Adipocyte (in vitro differentiated cells): ENCODE data around the gene YIF1B.
"Not testable (repeated sequence)": the region's sequence is repeated elsewhere in the genome, so short reads cannot be mapped to it uniquely, and the experiment has no call there.

Experiments used
- DNase-seq: peaks from one replicate; pipeline ENCODE4 v3.0.0-alpha.2; 2015; ENCODE audit warnings: low read depth
- H3K27me3 ChIP-seq: replicated peaks from 2 replicates; pipeline ENCODE4 v1.7.0; 2013; ENCODE audit warnings: mild to moderate bottlenecking, low read length, moderate library complexity; ENCODE audit not compliant: control insufficient read depth, insufficient read depth
- H3K36me3 ChIP-seq: 2 replicates; pipeline ENCODE4 v1.7.0; 2013; ENCODE audit warnings: low read length, mild to moderate bottlenecking, moderate library complexity; ENCODE audit not compliant: control insufficient read depth, insufficient read depth, severe bottlenecking
- H3K4me1 ChIP-seq: 2 replicates; pipeline ENCODE4 v1.7.0; 2013; ENCODE audit warnings: mild to moderate bottlenecking, low read length, moderate library complexity; ENCODE audit not compliant: control insufficient read depth, insufficient read depth
- H3K4me3 ChIP-seq: 2 replicates; pipeline ENCODE4 v1.7.0; 2013; ENCODE audit warnings: mild to moderate bottlenecking, low read length, moderate library complexity
- H3K9ac ChIP-seq: 2 replicates; pipeline ENCODE4 v1.7.0; 2013; ENCODE audit warnings: mild to moderate bottlenecking, low read length, moderate library complexity
- H3K9me3 ChIP-seq: 2 replicates; pipeline ENCODE4 v1.7.0; 2013; ENCODE audit warnings: mild to moderate bottlenecking, low read length, moderate library complexity; ENCODE audit not compliant: control insufficient read depth

Gene YIF1B

GRCh38 chr19:38267761-38268483 lies 47.8 kb downstream of the YIF1B start:
- H3K4me3 ChIP-seq = no peak overlapping the region
- no peaks in the 10 kb centered on the region for H3K27me3 ChIP-seq
- DNase-seq = no peak
- no peaks in the 10 kb centered on the region for H3K9me3 ChIP-seq
- H3K36me3 ChIP-seq = no peaks in the 10 kb centered on the region
- H3K9ac ChIP-seq = no peak overlapping the region
- peaks cover 19% of the 10 kb centered on the region for H3K4me1 ChIP-seq

GRCh38 chr19:38266981-38267597 lies 48.7 kb downstream of the YIF1B start:
- H3K9ac ChIP-seq = no peak overlapping the region
- H3K9me3 ChIP-seq = no peaks in the 10 kb centered on the region
- no peaks in the 10 kb centered on the region for H3K36me3 ChIP-seq
- peaks cover 19% of the 10 kb centered on the region for H3K4me1 ChIP-seq
- no peak overlapping the region for H3K4me3 ChIP-seq
- no peaks in the 10 kb centered on the region for H3K27me3 ChIP-seq
- peak; percentile 44 for DNase-seq

- Histone ChIP-seq H3K9me3 (no peaks in the 10 kb centered on the region), H3K36me3 (no peaks in the 10 kb centered on the region), H3K9ac (no peak overlapping the region), H3K27me3 (no peaks in the 10 kb centered on the region), H3K4me1 (peaks cover 19% of the 10 kb centered on the region), H3K4me3 (no peak overlapping the region)
- DNase-seq = no peak
Measured at GRCh38 chr19:38265921-38266429, 49.8 kb downstream of the YIF1B start.

GRCh38 chr19:38265213-38265861 lies 50.4 kb downstream of the YIF1B start:
- no peak overlapping the region for H3K9ac ChIP-seq
- H3K4me3 ChIP-seq = no peak overlapping the region
- no peaks in the 10 kb centered on the region for H3K27me3 ChIP-seq
- no peak for DNase-seq
- peaks cover 15% of the 10 kb centered on the region for H3K4me1 ChIP-seq
- H3K9me3 ChIP-seq = no peaks in the 10 kb centered on the region
- no peaks in the 10 kb centered on the region for H3K36me3 ChIP-seq

GRCh38 chr19:38264486-38265212 lies 51.1 kb downstream of the YIF1B start, which contains the start of gene SPINT2:
Gene SPINT2, plus strand, starts transcription at chr19:38264573. Its CDS starts 320 bp downstream, at chr19:38264893.
- H3K27me3 ChIP-seq = no peaks in the 10 kb centered on the region
- no peaks in the 10 kb centered on the region for H3K36me3 ChIP-seq
- no peak within 1 kb of the TSS for H3K9ac ChIP-seq
- no peaks in the 10 kb centered on the region for H3K9me3 ChIP-seq
- no peak for DNase-seq
- peaks cover 9% of the 10 kb centered on the region for H3K4me1 ChIP-seq
- H3K4me3 ChIP-seq = peak within 1 kb of the TSS; percentile 72

- Histone ChIP-seq H3K4me1 (peaks cover 9% of the 10 kb centered on the region), H3K36me3 (no peaks in the 10 kb centered on the region), H3K4me3 (peak overlapping the region; percentile 72), H3K9me3 (no peaks in the 10 kb centered on the region), H3K27me3 (no peaks in the 10 kb centered on the region), H3K9ac (no peak overlapping the region)
- DNase-seq = peak; percentile 49
Measured at GRCh38 chr19:38263689-38264485, 51.9 kb downstream of the YIF1B start.

- no peak for DNase-seq
- Histone ChIP-seq H3K4me3 (no peak overlapping the region), H3K9ac (no peak overlapping the region), H3K27me3 (no peaks in the 10 kb centered on the region), H3K36me3 (no peaks in the 10 kb centered on the region), H3K4me1 (peaks cover 9% of the 10 kb centered on the region), H3K9me3 (no peaks in the 10 kb centered on the region)
Measured at GRCh38 chr19:38262585-38263268, 53.0 kb downstream of the YIF1B start.

GRCh38 chr19:38261942-38262341 lies 53.8 kb downstream of the YIF1B start:
- H3K9me3 ChIP-seq, DNase-seq, H3K9ac ChIP-seq, H3K27me3 ChIP-seq, H3K4me1 ChIP-seq, H3K4me3 ChIP-seq, H3K36me3 ChIP-seq: not testable (repeated sequence)

- Histone ChIP-seq H3K27me3 (no peaks in the 10 kb centered on the region), H3K9ac (peak overlapping the region; percentile 62), H3K9me3 (no peaks in the 10 kb centered on the region), H3K4me1 (peaks cover 23% of the 10 kb centered on the region), H3K36me3 (no peaks in the 10 kb centered on the region), H3K4me3 (peak overlapping the region; percentile 61)
- no peak for DNase-seq
Measured at GRCh38 chr19:38255383-38256014, 60.2 kb downstream of the YIF1B start.

GRCh38 chr19:38253788-38254187 lies 62.0 kb downstream of the YIF1B start:
- no peaks in the 10 kb centered on the region for H3K36me3 ChIP-seq
- no peaks in the 10 kb centered on the region for H3K27me3 ChIP-seq
- H3K4me3 ChIP-seq = no peak overlapping the region
- no peaks in the 10 kb centered on the region for H3K9me3 ChIP-seq
- no peak overlapping the region for H3K9ac ChIP-seq
- DNase-seq = no peak
- H3K4me1 ChIP-seq = peaks cover 24% of the 10 kb centered on the region
